Liver (tissue), 3 donors: ENCODE results near the gene TCFL5.
A peak's percentile ranks its signal among the peaks of the same experiment; 100 is the strongest.

Experiments
- EGR1 ChIP-seq, 2 donors: IDR thresholded peaks; 2 replicates each; pipeline ENCODE4 v1.6.1; 2016 to 2018; ENCODE audit warnings: antibody characterized with exemption in 2 of 2, low read depth in 2 of 2
- FOXA1 ChIP-seq: IDR thresholded peaks from 2 replicates; pipeline ENCODE4 v1.6.1; 2016; ENCODE audit warnings: antibody characterized with exemption
- GABPA ChIP-seq, 2 donors: IDR thresholded peaks in 1 of 2; conservative IDR thresholded peaks in 1 of 2; 2 replicates each; pipeline ENCODE4 v1.6.1; 2016; ENCODE audit warnings: antibody characterized with exemption in 2 of 2, mild to moderate bottlenecking in 1 of 2, moderate library complexity in 1 of 2
- HNF4A ChIP-seq, 2 donors: conservative IDR thresholded peaks; 2 replicates each; pipeline ENCODE4 v1.6.1; 2016; ENCODE audit warnings: antibody characterized with exemption in 2 of 2, mild to moderate bottlenecking in 2 of 2
- SP1 ChIP-seq: IDR thresholded peaks from 2 replicates; pipeline ENCODE4 v1.6.1; 2018; ENCODE audit warnings: antibody characterized with exemption, mild to moderate bottlenecking
- YY1 ChIP-seq: IDR thresholded peaks from 2 replicates; pipeline ENCODE4 v1.6.1; 2016; ENCODE audit warnings: antibody characterized with exemption, mild to moderate bottlenecking
- TF ChIP-seq, protein P1 (sequence below): fragments of 150-350 bp; IDR thresholded peaks from 2 replicates; pipeline ENCODE4 v1.5.1; 2017; ENCODE audit warnings: improper control_type of control experiment, low read depth, low read length; ENCODE audit not compliant: missing input control
- TF ChIP-seq, protein P2 (sequence below): IDR thresholded peaks from 2 replicates; pipeline ENCODE4 v1.6.1; 2016; ENCODE audit warnings: antibody characterized with exemption, mild to moderate bottlenecking
- TF ChIP-seq, protein P3 (sequence below): IDR thresholded peaks from 2 replicates; pipeline ENCODE4 v1.6.1; 2016; ENCODE audit warnings: antibody characterized with exemption
- TF ChIP-seq, protein P4 (sequence below): IDR thresholded peaks from 2 replicates; pipeline ENCODE4 v1.6.1; 2016; ENCODE audit warnings: antibody characterized with exemption
- TF ChIP-seq, protein P5 (sequence below): IDR thresholded peaks from 2 replicates; pipeline ENCODE4 v1.6.1; 2016; ENCODE audit warnings: antibody characterized with exemption
- donor health status: healthy.
- donor health status: healthy.

DNA sequence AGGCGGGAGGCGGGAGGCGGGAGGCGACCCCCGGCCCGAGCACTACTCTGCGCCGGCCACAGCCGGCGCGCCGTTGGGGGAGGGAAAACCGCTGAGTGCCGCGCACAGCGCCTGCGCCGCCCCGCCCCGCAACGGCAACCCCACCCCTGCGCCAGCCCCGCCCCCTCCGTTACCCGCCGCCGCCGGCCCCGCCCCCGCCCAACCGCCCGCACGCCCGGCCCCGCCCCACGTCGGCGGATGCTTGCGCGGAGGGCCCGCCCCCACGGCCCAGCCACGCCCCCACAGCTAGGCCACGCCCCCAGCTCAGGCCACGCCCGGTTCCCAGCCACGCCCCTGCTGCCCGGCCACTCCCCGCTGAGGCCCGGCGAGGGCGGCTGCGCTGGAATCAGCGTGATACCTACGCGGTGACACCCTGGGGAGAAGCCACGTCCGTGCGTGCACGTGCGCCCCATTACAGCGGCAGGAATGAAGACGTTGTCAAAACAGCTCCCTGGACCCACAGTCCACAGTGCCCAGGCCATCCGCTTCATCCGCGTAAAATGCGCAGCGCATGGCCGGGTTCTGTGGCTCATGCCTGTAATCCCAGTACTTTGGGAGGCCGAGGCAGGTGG, at the start of gene TCFL5:
- TF ChIP-seq, protein P1, sequence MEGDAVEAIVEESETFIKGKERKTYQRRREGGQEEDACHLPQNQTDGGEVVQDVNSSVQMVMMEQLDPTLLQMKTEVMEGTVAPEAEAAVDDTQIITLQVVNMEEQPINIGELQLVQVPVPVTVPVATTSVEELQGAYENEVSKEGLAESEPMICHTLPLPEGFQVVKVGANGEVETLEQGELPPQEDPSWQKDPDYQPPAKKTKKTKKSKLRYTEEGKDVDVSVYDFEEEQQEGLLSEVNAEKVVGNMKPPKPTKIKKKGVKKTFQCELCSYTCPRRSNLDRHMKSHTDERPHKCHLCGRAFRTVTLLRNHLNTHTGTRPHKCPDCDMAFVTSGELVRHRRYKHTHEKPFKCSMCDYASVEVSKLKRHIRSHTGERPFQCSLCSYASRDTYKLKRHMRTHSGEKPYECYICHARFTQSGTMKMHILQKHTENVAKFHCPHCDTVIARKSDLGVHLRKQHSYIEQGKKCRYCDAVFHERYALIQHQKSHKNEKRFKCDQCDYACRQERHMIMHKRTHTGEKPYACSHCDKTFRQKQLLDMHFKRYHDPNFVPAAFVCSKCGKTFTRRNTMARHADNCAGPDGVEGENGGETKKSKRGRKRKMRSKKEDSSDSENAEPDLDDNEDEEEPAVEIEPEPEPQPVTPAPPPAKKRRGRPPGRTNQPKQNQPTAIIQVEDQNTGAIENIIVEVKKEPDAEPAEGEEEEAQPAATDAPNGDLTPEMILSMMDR: no peak
- no peak for TF ChIP-seq GABPA (IDR thresholded peaks at IDR 0.05 in 1 of 2, conservative IDR thresholded peaks at IDR 0.05 in 1 of 2)
- TF ChIP-seq, protein P2, sequence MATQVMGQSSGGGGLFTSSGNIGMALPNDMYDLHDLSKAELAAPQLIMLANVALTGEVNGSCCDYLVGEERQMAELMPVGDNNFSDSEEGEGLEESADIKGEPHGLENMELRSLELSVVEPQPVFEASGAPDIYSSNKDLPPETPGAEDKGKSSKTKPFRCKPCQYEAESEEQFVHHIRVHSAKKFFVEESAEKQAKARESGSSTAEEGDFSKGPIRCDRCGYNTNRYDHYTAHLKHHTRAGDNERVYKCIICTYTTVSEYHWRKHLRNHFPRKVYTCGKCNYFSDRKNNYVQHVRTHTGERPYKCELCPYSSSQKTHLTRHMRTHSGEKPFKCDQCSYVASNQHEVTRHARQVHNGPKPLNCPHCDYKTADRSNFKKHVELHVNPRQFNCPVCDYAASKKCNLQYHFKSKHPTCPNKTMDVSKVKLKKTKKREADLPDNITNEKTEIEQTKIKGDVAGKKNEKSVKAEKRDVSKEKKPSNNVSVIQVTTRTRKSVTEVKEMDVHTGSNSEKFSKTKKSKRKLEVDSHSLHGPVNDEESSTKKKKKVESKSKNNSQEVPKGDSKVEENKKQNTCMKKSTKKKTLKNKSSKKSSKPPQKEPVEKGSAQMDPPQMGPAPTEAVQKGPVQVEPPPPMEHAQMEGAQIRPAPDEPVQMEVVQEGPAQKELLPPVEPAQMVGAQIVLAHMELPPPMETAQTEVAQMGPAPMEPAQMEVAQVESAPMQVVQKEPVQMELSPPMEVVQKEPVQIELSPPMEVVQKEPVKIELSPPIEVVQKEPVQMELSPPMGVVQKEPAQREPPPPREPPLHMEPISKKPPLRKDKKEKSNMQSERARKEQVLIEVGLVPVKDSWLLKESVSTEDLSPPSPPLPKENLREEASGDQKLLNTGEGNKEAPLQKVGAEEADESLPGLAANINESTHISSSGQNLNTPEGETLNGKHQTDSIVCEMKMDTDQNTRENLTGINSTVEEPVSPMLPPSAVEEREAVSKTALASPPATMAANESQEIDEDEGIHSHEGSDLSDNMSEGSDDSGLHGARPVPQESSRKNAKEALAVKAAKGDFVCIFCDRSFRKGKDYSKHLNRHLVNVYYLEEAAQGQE: no peak
- no peak for TF ChIP-seq YY1
- TF ChIP-seq FOXA1: no peak
- TF ChIP-seq, protein P3, sequence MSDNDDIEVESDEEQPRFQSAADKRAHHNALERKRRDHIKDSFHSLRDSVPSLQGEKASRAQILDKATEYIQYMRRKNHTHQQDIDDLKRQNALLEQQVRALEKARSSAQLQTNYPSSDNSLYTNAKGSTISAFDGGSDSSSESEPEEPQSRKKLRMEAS: peak; percentile 76
- TF ChIP-seq, protein P4, sequence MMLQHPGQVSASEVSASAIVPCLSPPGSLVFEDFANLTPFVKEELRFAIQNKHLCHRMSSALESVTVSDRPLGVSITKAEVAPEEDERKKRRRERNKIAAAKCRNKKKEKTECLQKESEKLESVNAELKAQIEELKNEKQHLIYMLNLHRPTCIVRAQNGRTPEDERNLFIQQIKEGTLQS: no peak
- TF ChIP-seq SP1: peak; percentile 49
- peak in 1 of 2 donors; percentile 20 for TF ChIP-seq HNF4A (conservative IDR thresholded peaks at IDR 0.05)
- TF ChIP-seq, protein P5, sequence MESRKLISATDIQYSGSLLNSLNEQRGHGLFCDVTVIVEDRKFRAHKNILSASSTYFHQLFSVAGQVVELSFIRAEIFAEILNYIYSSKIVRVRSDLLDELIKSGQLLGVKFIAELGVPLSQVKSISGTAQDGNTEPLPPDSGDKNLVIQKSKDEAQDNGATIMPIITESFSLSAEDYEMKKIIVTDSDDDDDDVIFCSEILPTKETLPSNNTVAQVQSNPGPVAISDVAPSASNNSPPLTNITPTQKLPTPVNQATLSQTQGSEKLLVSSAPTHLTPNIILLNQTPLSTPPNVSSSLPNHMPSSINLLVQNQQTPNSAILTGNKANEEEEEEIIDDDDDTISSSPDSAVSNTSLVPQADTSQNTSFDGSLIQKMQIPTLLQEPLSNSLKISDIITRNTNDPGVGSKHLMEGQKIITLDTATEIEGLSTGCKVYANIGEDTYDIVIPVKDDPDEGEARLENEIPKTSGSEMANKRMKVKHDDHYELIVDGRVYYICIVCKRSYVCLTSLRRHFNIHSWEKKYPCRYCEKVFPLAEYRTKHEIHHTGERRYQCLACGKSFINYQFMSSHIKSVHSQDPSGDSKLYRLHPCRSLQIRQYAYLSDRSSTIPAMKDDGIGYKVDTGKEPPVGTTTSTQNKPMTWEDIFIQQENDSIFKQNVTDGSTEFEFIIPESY: no peak
- no peak for TF ChIP-seq EGR1 (IDR thresholded peaks at IDR 0.05; ENCODE audit: low read depth in 2 of 2)
